DOHH2 (cell line): ENCODE results near the gene MAPK4.

Source experiments
- EZH2phosphoT487 ChIP-seq: fragments of 200-600 bp; sonication (generic); IDR thresholded peaks from 2 replicates; pipeline ENCODE4 v1.6.1; 2017; ENCODE audit warnings: borderline replicate concordance, mild to moderate bottlenecking, antibody characterized with exemption, low read length, moderate library complexity, mixed read lengths
- TF ChIP-seq, protein P1 (sequence below): fragments of 200-600 bp; sonication (generic); IDR thresholded peaks from one replicate; pipeline ENCODE4 v1.5.1; 2014; ENCODE audit warnings: antibody characterized with exemption, mild to moderate bottlenecking, low read depth, low read length; ENCODE audit not compliant: poor library complexity, severe bottlenecking

DNA sequence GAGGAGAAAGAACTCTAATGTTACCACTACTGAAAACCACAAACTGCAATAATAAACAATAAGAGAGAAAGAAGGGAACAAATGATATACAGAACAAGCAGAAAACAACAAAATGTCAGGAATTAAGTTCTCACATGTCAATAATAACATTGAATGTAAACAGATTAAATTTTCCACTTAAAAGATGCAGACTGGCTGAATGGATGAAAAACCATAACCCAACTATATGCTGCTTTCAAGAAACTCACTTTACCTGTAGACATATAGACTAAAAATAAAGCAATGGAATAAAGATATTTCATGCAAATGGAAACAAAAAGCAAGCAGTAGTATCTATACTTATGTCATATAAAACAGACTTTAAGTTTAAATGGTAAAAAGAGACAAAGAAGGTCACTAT, 209.6 kb downstream of the MAPK4 start:
- TF ChIP-seq, protein P1, sequence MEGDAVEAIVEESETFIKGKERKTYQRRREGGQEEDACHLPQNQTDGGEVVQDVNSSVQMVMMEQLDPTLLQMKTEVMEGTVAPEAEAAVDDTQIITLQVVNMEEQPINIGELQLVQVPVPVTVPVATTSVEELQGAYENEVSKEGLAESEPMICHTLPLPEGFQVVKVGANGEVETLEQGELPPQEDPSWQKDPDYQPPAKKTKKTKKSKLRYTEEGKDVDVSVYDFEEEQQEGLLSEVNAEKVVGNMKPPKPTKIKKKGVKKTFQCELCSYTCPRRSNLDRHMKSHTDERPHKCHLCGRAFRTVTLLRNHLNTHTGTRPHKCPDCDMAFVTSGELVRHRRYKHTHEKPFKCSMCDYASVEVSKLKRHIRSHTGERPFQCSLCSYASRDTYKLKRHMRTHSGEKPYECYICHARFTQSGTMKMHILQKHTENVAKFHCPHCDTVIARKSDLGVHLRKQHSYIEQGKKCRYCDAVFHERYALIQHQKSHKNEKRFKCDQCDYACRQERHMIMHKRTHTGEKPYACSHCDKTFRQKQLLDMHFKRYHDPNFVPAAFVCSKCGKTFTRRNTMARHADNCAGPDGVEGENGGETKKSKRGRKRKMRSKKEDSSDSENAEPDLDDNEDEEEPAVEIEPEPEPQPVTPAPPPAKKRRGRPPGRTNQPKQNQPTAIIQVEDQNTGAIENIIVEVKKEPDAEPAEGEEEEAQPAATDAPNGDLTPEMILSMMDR, result no peak
- no peak for TF ChIP-seq EZH2phosphoT487
